HT1080 (cell line): ENCODE results near the gene YIPF4. TPM values are rescaled to one million over a fixed set of nuclear protein-coding genes. Genes with fewer than 3 reads are reported as not detected.
"Not testable (repeated sequence)": the region's sequence is repeated elsewhere in the genome, so short reads cannot be mapped to it uniquely, and the experiment has no call there.

Experiments
- DNase-seq: peaks from one replicate; pipeline ENCODE4 v3.0.0-alpha.2; 2015; ENCODE audit warnings: low read depth
- total RNA-seq: library from RNA; depleted of rRNA; stranded (reverse); fragments of >200 nt; shearing (Covaris generic); gene quantifications from 2 replicates; pipeline ENCODE4 v1.2.3, GENCODE V29; 2014

YIPF4 gene
- total RNA-seq, 1 experiment from 2014 or later = 14.1 TPM

GRCh38 chr2:32289165-32289999 is 11.7 kb downstream of the YIPF4 start:
- DNase-seq = peak; percentile 62

DNA sequence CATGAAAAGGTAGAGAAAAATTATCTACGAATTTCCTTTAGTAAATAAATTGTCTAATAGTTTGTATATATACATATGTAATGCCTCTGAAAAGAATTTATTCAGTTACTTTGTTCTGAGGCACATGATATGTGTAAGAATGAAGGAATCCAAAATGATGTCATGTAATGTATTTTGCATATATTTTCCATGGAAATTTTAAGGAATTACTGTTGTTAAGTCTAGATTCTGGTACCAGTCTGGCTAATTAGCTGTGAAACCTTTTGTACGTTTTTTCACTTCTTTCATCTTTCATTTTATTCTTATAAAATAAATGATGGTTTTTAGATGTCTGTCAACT is 12.3 kb downstream of the YIPF4 start:
- DNase-seq = no peak

- no peak for DNase-seq
Measured at GRCh38 chr2:32291746-32292145, 14.0 kb downstream of the YIPF4 start.

- DNase-seq = not testable (repeated sequence)
Measured at GRCh38 chr2:32293493-32293892, 15.8 kb downstream of the YIPF4 start.

DNA sequence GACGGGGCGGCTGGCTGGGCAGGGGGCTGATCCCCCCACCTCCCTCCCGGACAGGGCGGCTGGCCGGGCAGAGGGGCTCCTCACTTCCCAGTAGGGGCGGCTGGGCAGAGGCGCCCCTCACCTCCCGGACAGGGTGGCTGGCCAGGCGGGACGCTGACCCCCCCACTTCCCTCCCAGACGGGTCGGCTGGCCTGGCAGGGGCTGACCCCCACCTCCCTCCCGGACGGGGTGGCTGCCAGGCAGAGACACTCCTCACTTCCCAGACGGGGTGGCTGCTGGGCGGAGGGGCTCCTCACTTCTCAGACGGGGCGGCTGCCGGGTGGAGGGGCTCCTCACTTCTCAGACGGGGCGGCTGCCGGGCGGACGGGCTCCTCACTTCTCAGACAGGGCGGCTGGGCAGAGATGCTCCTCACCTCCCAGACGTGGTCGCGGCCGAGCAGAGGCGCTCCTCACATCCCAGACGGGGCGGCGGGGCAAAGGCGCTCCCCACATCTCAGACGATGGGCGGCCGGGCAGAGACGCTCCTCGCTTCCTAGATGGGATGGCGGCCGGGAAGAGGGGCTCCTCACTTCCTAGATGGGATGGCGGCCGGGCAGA is 16.4 kb downstream of the YIPF4 start:
- not testable (repeated sequence) for DNase-seq

DNA sequence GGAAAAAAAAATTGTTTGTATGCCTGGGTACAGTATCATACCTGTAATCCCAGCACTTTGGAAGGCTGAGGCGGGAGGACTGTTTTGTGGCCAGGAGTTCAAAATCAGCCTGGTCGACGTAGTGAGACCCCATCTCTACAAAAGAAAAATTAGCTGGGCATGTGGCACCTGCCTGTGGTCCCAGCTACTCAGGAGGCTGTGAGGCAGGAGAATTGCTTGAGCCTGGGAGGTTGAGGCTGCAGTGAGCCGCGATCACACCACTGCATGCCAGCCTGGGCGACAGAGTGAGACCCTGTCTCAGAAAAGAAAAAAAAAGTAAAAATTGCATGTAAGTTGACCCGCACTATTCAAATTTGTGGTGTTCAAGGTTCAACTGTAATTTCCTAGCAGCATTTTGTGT is 32.9 kb downstream of the YIPF4 start:
- no peak for DNase-seq

GRCh38 chr2:32314886-32315285 is 37.2 kb downstream of the YIPF4 start:
- no peak for DNase-seq

- not testable (repeated sequence) for DNase-seq
Measured at GRCh38 chr2:32328679-32329078, 51.0 kb downstream of the YIPF4 start.

DNA sequence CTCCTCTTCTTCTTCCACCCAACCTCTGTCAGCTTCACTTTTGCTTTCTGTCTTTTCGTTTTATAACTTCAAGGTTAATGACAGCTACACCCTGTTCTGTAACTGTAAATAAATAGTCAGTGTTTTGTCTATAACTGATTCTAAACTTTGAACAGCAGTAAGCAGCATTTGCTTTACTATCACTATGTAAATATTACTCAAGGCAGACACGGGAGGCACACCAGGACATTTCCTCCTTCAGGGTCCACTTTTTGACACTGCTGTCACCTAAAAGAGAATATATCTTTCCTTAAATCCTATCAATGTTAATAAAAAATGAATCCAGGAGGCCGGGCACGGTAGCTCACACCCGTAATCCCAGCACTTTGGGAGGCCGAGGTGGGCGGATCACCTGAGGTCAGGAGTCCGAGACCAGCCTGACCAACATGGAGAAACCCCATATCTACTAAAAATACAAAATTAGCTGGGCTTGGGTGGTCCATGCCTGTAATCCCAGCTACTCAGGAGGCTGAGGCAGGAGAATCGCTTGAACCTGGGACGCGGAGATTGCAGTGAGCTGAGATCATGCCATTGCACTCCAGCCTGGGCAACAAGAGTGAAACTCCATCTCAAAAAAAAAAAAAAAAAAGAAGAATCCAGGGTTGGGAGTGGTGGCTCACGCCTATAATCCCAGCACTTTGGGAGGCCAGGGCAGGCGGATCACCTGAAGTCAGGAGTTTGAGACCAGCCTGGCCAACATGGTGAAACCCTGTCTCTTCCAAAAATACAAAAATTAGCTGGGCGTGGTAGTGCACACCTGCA is 51.7 kb downstream of the YIPF4 start:
- DNase-seq = not testable (repeated sequence)

GRCh38 chr2:32330136-32330535 is 52.4 kb downstream of the YIPF4 start:
- DNase-seq = no peak

- no peak for DNase-seq
Measured at GRCh38 chr2:32342801-32343200, 65.1 kb downstream of the YIPF4 start.

GRCh38 chr2:32350797-32351196 is 73.1 kb downstream of the YIPF4 start:
- DNase-seq = not testable (repeated sequence)

GRCh38 chr2:32355976-32356680 is 78.4 kb downstream of the YIPF4 start:
- DNase-seq = no peak

GRCh38 chr2:32356681-32357317 is 79.1 kb downstream of the YIPF4 start, which contains the start of gene BIRC6:
TSS of gene BIRC6 (plus strand) at chr2:32357023. CDS start at chr2:32357162, 139 bp downstream.
- DNase-seq = peak; percentile 96

GRCh38 chr2:32357318-32358110 is 79.8 kb downstream of the YIPF4 start:
- DNase-seq = no peak

- DNase-seq = peak; percentile 11
Measured at GRCh38 chr2:32358111-32358482, 80.4 kb downstream of the YIPF4 start.

GRCh38 chr2:32360416-32360815 is 82.7 kb downstream of the YIPF4 start:
- no peak for DNase-seq

DNA sequence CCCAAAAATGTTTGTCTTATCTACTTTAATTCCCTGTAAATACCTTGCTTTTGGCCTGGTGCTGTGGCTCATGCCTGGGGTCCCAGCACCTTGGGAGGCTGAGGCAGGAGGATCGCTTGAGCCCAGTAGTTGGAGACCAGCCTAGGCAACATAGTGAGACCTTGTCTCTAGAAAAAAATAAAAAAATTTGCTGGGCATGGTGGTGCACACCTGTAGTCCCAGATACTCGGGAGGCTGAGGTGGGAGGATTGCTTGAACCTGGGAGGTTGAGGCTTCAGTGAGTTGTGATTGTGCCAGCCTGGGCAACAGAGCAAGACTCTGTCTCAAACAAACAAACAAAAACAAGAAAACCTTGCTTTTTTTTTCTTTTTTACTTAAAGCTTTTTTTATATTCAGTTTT is 85.3 kb downstream of the YIPF4 start:
- not testable (repeated sequence) for DNase-seq

DNA sequence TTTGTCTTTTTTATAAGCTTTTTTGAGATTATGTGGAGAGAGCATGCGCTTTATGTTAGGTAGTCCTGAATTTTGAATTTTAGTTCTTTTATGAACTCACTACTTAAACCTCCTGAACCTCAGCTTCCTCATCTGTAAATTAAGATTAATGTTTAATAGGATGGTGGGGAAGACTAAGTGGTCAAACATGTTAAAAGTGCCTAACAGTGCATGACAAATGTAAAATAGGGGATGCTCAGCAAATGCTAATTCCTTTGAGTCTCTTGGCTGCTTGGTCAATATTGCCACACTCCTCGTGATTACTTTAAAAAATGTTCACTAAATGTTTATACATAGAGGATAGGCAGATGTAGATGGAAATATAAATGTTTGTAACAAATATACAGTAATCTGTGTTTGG is 85.9 kb downstream of the YIPF4 start:
- no peak for DNase-seq

- DNase-seq = not testable (repeated sequence)
Measured at GRCh38 chr2:32364290-32364689, 86.6 kb downstream of the YIPF4 start.
